Activated CD8-positive, alpha-beta memory T cell treated with anti-CD3 and anti-CD28 coated beads for 4 hours (primary cell): ENCODE data around the gene WSCD2.

Experiments used
- DNase-seq, 2 donors: peaks; one replicate each; pipeline ENCODE4 v3.0.0-alpha.2; 2020; ENCODE audit warnings: low read depth in 2 of 2

WSCD2 gene

GRCh38 chr12:108269224-108269623 is 140.1 kb downstream of the WSCD2 start:
- DNase-seq = no peak

GRCh38 chr12:108270035-108270848 is 141.2 kb downstream of the WSCD2 start:
- DNase-seq = no peak

- DNase-seq = no peak
Measured at GRCh38 chr12:108270849-108271143, 141.7 kb downstream of the WSCD2 start.

- no peak for DNase-seq
Measured at GRCh38 chr12:108271951-108272872, 143.1 kb downstream of the WSCD2 start.

GRCh38 chr12:108273217-108273616 is 144.1 kb downstream of the WSCD2 start:
- DNase-seq = no peak

- DNase-seq = no peak
Measured at GRCh38 chr12:108277613-108278012, 148.5 kb downstream of the WSCD2 start.

- no peak for DNase-seq
Measured at GRCh38 chr12:108282160-108282559, 153.1 kb downstream of the WSCD2 start.

- no peak for DNase-seq
Measured at GRCh38 chr12:108282676-108283075, 153.6 kb downstream of the WSCD2 start.

DNA sequence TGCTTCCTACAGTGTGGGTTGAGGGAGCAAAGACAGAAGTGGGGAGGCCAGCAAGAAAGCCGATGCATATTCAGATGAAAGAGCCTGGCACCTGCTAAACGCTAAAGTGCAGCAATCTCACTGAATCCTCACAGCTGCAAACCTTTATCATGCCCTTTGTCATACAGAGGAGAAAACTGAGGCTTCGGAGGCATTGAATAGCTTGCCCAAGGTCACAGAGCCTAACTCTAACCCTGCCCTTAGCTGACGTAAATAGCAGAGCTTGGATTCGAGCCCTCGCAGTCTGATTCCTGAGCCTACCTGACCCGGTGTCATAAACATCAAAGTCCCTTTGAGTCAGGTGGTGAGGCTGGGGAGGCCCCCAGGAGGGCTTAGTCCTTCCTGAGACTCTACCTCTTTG is 155.1 kb downstream of the WSCD2 start:
- no peak for DNase-seq

- no peak for DNase-seq
Measured at GRCh38 chr12:108285016-108285415, 155.9 kb downstream of the WSCD2 start.

- no peak for DNase-seq
Measured at GRCh38 chr12:108287227-108287626, 158.1 kb downstream of the WSCD2 start.

GRCh38 chr12:108289350-108290161 is 160.5 kb downstream of the WSCD2 start:
- no peak for DNase-seq

DNA sequence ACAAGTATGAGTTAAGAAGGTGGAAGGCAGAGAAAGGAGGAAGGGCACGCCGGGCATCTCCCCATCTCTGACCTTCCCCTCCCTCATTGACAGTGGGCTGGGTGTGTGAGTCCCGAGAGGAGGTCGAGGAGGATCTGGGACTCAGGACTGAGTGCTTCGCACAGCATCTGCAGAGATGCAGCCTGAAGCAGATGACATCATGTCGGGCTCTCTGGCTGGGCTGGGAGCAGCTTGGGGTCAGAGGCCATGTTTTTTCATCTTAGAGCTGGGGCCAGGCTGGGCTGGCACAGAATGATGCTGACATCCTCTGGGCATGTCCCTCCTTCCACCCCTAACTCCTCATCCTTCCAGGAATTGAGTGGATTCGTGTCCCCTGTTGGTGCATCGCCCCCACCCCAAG is 166.6 kb downstream of the WSCD2 start:
- no peak for DNase-seq

GRCh38 chr12:108296945-108297344 is 167.9 kb downstream of the WSCD2 start:
- no peak for DNase-seq

GRCh38 chr12:108297424-108297823 is 168.3 kb downstream of the WSCD2 start:
- no peak for DNase-seq

DNA sequence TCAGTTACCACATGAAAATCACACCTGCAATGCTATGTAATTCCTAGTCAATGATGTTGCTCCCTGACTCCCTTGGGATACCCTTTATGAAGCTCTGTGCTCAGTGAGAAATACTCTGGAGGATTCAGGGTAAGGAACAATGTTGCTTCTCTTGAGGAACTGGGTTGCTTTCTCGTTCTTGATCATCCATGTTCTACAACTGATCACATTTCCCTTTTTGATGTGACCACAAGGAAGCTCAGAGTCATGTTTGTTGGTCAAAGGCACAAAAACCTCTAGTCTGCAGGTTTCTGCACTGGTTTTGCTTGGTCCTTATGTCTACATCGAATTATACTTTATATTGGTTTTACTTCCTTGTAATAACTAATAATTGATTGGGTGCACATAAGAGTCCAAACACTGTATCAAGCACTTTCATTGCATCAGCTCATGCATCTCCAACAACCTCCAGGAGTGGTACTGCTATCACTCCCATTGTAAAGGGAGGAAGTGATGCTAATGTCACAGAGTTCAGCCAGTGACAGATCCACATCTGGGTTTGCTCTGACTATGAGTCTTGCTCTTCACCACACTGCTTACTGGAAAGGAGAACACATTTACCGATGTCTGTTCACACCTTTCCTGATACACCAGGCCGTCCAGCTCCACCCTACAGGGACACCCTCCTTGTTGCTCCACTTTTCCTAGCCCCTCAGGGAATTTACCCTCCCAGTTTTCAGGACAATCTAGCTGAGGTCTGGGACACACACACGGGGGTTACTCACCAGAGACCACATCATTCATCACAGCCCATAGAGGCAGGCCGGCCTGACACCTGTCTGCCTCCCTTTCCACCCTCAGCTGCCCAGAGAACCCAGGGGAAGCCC is 169.0 kb downstream of the WSCD2 start:
- no peak for DNase-seq

DNA sequence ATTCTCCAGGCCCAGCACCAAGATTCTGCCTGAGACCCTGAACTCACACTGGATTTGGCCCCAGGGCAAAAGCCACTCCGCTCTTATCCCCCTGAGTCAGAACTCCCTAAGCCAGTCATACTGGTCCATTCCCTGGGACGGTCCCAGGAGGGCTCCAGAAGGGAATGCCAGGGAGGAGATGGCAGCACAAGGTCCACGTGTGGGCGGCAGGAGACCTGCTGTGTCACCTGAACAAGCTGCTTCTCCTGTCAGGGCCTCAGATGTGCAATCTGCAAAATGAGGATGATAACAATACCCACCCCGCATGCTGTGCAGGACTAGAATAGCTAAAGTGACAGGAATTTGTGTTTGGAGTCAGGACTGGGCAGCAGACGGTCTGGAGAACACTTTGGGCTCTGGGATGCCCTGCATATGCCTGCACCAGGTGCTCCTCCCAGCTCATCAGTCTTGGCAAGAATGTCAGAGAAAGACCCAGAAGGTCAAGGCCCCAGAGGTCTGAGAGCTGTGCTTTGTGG is 169.7 kb downstream of the WSCD2 start:
- no peak for DNase-seq

DNA sequence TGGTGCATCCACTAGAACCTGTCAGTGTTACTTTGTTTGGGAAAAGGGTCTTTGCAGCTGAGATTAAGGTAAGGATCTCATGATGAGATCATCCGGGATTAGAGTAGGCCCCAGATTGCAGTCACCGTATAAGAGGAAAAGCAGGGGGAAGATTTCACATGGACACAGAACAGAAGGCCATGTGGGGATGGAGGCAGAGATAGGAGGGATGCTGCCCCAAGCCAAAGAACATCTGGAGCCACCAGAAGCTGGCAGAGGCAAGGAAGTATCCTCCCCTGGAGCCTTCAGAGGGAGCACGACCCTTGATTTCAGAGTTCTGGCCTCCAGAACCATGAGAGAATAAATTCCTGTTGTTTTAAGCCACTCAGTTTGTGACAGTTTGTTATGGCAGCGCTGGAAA is 170.4 kb downstream of the WSCD2 start:
- DNase-seq = no peak
